ENCODE results near the gene TMTC1. TPM values are rescaled to one million over a fixed set of nuclear protein-coding genes. Genes with fewer than 3 reads are reported as not detected.

Gene TMTC1
- total and polyA plus RNA-seq, 2 experiments from 2014 or later = 4.8 to 24.3 TPM

- Histone ChIP-seq H3K79me2 (replicated peaks; ENCODE audit: insufficient read depth) (no peaks in the 10 kb centered on the region), H4K20me1 (replicated peaks; ENCODE audit: insufficient read depth) (no peaks in the 10 kb centered on the region), H3K27me3 (ENCODE audit: insufficient read depth) (no peaks in the 10 kb centered on the region), H3F3A (replicated peaks; ENCODE audit: low read depth) (no peaks in the 10 kb centered on the region), H3K27ac (ENCODE audit: low read depth) (no peak overlapping the region), H3K36me3 (ENCODE audit: insufficient read depth) (no peaks in the 10 kb centered on the region), H3K4me2 (no peak overlapping the region), H2AFZ (no peak overlapping the region), H3K4me3 (no peak overlapping the region), H3K9me2 (ENCODE audit: insufficient read depth) (no peaks in the 10 kb centered on the region), H3K4me1 (ENCODE audit: insufficient read depth) (no peaks in the 10 kb centered on the region)
- no peak overlapping the region for H3K4me3 Mint-ChIP-seq
- DNase-seq (ENCODE audit: low spot score) (no peak), ATAC-seq (no peak)
- peaks cover 20% of the 10 kb centered on the region for H3K4me1 Mint-ChIP-seq
- TF ChIP-seq ETS1 (IDR thresholded peaks at IDR 0.05) = no peak
- no peak for TF ChIP-seq ZNF462 (CRISPR knock-in tag; IDR thresholded peaks at IDR 0.05)
- no peak for TF ChIP-seq ZNF331 (CRISPR knock-in tag; IDR thresholded peaks at IDR 0.05; ENCODE audit: low read depth)
- no peak for TF ChIP-seq CREB1 (CRISPR knock-in tag; IDR thresholded peaks at IDR 0.05; ENCODE audit: low read depth)
- no peak for TF ChIP-seq POLR2AphosphoS5 (IDR thresholded peaks at IDR 0.05; ENCODE audit: low read depth)
- no peak for TF ChIP-seq STAT1 (IDR thresholded peaks at IDR 0.05; ENCODE audit: unreplicated experiment)
- TF ChIP-seq ZNF114 (CRISPR knock-in tag; IDR thresholded peaks at IDR 0.05) = no peak
- no peak for TF ChIP-seq CTCF (conservative IDR thresholded peaks at IDR 0.05; ENCODE audit: low read depth in 2 of 2)
- no peak for TF ChIP-seq EZH2 (IDR thresholded peaks at IDR 0.05; ENCODE audit: low read depth, unreplicated experiment)
- no peak for TF ChIP-seq REST (IDR thresholded peaks at IDR 0.05; ENCODE audit: unreplicated experiment)
- no peak for TF ChIP-seq NANOG (IDR thresholded peaks at IDR 0.05; ENCODE audit: borderline replicate concordance)
- peaks cover 7% of the 10 kb centered on the region; the same call in 2 of the 3 replicates for H3K36me3 Mint-ChIP-seq (ENCODE audit: low read depth)
- no peaks in the 10 kb centered on the region for H3K9me3 Mint-ChIP-seq
- H3K27me3 Mint-ChIP-seq (ENCODE audit: insufficient read depth, low read depth, poor library complexity) = peaks cover 2% of the 10 kb centered on the region
- no peak overlapping the region for H3K27ac Mint-ChIP-seq
Observed at GRCh38 chr12:29722164-29722563, 61.6 kb downstream of the TMTC1 start.
